Measurements from ENCODE around the gene DNAJC7. TPM values are rescaled to one million over a fixed set of nuclear protein-coding genes. Genes with fewer than 3 reads are reported as not detected.

DNAJC7 gene
- total RNA-seq, 4 donors from 2014 or later, result 46.5 to 72.5 (median 70.7) TPM

DNA sequence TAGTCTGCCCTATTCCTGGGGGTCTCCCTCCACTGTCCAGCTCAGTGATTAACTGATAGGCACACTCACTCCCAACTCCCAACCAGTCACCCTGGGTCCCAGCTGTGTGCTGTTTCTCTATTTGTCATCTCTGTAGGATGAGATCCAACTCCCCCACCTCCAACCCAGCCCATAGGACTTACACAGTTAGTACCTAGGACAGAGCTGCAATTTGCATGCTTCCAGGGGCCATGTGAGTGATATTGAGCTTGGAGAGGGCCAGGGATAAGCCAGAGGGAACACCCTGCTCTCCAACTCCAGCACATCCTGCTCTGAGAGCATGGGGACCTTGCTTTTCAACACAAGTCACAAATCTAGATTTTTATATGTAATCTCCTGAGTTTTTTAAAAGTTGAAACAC, 24.4 kb upstream of the DNAJC7 start:
- DNase-seq (ENCODE audit: low spot score) (no peak), ATAC-seq (ENCODE audit: low FRiP score) (no peak)
- no peak for TF ChIP-seq CTCF (IDR thresholded peaks at IDR 0.05)

GRCh38 chr17:42040818-42041217, 23.6 kb upstream of the DNAJC7 start:
- no peak for DNase-seq (ENCODE audit: low spot score)
- no peak for TF ChIP-seq CTCF (IDR thresholded peaks at IDR 0.05)
- ATAC-seq (ENCODE audit: low FRiP score), result no peak

DNA sequence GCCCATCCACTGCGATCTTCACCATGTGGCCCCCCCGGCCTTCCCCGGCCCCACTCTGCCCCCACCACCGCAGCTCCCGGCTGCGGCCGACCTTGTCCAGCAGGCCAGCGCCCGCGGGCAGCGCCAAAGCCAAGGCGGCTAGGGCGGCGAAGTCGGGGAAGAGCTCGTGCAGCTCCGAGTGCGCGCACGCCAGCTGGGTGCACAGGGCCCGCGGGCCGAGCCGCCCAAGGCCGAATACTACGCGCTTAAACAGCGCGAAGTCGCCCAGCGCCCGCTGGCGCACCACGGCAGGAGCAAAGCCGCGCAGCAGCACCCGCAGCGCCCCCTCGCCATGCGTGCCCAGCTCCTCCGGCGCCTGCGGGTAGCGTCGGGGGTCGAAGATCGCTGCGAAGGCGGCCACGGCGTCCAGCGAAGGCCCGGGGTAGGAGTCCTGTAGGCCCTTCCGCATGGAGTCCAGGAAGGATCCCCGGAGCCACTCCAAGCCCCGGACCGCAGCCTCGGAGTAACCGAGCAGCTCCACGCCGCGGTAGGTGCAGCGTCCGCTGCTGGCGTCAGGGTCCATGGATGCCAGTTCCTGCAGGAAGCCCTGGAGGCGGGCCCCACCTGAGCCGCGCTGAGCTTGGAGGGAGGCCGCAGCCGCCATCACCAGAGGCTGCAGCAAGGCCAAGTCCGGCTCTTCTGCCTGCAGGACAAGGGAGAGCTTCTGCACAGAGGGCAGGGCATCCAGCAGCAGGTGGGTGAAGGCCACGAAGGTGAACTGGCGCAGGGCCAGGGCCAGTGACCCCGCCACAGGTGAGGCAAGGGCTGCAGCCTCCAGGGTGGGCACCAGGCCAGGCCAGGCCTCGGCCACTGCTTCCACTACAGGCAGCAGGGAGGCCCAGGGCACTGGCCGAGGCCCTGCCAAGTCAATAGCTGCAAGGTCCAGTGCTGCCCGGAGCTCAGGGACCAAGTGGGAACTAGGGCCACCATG, 22.8 kb upstream of the DNAJC7 start:
- TF ChIP-seq CTCF (IDR thresholded peaks at IDR 0.05), result no peak
- ATAC-seq (ENCODE audit: low FRiP score) (no peak), DNase-seq (ENCODE audit: low spot score) (no peak)

GRCh38 chr17:42038221-42038973, 21.2 kb upstream of the DNAJC7 start:
- no peak for TF ChIP-seq CTCF (IDR thresholded peaks at IDR 0.05)
- ATAC-seq (ENCODE audit: low FRiP score), result no peak
- no peak for DNase-seq (ENCODE audit: low spot score)

DNA sequence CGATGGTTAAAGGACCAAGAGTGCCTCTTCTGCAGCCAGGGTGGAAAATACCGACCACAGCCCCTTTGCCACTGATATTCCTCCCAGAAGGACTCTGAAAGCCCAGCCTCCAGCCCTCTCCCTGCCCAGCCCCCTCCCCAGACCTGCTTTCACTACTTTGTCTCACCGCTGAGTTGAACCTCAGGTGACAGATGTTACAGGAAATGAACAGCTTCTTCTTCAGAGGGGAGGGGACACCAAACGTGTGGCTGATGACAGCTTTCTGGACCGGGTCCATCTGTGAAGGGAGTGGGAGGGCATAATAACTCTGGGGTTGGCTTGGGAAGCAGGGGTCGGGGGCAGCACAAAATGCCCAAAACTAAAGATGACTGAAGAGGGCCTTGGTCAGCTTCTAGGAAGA, 16.8 kb upstream of the DNAJC7 start:
- no peak for TF ChIP-seq CTCF (IDR thresholded peaks at IDR 0.05)
- no peak for DNase-seq (ENCODE audit: low spot score)
- ATAC-seq (ENCODE audit: low FRiP score), result no peak

DNA sequence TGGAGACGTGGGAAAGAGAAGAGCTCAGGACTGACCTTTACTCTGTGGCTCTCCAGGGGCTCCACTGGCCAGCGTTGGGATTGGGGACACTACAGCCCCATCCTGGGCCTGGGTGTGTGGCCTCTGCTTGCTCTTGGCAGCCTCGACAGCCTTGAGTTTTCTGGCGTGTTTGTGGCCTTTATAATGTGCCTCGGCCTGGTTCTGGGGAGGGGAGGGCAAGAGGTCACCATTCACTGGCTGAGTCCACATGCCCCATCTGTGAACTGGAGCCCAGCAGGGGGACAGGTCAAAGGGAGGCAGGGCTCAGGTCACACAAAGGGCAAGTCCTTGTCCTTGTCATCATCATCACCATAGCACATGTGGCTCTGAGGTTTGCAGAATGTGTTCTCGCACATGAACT, 14.3 kb upstream of the DNAJC7 start:
- ATAC-seq (ENCODE audit: low FRiP score) (no peak), DNase-seq (ENCODE audit: low spot score) (no peak)
- TF ChIP-seq CTCF (IDR thresholded peaks at IDR 0.05), result no peak

Data from omental fat pad (tissue), 4 donors.